GM18861 (cell line): Measurements from ENCODE around the gene MDFIC.

Experiments used
- ATAC-seq: cut with Tn5 transposase; IDR thresholded peaks from one replicate; pipeline ENCODE4 v1.9.1; 2021; ENCODE audit not compliant: unreplicated experiment

MDFIC gene

DNA sequence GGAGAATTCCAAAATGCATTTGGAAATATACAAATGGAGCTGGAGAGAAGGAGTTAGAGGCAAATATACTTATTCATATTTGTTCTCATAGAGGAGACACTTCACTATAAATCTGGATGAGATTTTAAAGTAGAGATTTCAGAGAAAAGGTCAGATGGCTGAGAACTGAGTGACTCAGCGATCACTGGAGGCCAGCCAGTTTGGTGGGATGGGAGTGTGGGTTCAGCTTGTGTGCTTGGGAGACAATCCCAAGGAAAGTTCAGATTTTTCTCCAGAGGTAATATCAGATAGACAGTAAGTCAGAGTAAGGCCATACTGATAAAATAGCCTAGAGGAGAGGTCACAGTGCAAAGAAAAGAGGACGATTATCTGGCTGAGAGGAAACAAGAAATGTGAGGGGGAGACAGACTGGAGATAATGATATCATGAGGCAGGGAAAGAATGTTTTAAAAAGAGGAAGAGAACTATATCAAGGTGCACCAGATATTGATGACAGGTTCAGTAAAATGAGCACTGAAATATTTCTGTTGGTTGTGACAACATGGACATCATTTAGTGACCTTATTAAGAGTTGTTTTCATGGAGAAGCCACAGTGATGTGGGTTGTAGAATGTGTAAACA is 67.0 kb downstream of the MDFIC start:
- no peak for ATAC-seq

DNA sequence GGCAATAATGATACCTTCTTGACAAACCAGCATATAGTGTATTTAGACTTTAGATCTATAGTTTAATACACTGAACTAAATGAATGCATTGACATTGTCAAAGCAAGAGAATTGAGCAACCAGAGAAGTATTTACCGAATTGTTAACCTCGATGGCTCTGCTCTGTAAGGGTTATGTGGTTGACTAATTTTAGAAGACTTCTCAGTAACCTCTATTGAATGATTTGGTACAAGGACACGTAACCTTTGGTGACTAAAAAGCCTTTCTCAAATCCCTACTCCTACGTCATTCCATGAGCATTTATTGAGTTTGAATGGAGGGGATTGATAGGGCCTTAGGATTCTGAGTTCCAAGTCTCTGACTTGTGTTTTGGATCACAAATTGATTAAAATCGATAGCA is 67.6 kb downstream of the MDFIC start:
- ATAC-seq = no peak

DNA sequence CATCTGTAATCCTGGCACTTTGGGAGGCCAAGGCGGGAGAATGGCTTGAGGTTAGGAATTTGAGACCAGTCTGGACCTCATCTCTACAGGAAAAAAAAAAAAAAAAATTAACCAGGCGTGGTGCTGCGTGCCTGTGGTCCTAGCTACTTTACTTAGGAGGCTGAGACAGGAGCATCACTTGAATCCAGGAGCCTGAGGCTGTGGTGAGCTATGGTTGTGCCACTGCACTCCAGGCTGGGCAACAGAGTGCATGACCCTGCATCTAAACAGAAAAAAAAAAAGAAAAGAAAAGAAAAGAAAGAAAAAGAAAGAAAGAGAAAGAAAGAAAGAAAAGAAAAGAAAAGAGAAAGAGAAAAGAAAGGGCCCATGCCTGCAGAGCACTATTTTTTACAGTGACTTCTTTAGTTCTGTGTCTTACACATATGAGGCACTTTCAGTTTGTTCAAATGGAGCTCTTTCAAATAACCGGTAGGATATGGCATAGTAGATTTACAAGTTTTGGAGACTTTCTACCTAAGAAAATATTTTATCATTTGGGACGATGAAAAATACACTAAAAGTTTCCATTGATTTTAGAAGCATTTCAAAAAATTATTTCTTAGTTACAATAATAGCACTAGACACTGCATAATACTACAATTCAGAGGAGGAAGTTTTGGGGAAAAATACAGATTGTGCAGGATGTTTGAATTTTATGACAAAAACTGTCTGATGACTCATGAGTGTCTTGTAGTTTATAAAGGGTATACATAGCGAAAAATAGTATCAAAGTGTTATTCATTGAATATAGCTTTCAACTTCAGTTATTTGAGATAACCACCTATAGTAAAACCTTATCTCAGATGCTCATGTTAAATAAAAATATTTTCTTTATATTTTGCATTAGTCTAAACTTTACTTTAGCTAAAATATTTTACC is 75.9 kb downstream of the MDFIC start:
- ATAC-seq = no peak

DNA sequence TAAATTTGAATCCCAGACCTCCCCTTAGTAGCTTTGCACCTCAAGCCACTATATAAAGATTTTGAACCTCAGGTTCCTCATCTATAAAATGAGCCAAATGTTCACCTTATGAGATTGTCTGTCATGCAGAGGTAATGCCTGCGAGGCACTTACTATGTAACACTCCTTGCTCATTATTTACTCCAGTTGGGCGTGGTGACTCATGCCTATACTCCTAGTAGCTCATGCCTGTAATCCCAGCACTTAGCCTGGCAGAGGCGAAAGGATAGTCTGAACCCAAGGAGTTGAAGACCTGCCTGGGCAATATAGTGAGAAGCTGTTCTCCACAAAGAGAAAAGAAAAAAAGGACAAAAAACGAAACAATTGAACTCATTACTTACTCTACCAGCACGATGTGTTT is 82.2 kb downstream of the MDFIC start:
- no peak for ATAC-seq

DNA sequence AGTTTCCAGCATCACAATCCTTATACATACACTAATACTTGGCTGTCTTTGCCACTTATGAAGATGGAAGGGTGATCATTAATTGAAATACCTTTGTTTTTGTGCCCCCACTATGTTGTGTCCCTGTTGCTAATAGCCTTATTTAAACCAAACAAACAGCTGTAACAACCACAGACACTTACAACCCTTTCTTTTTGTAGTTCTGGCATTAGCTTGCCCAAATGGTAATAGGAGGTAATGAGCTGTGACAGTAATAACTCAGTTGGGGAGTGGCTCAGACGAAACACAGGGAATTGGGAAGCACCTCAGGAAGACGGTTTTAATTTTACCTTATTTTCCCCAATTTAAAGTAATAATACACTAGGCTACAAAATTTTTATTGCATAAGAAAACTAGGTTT is 83.4 kb downstream of the MDFIC start:
- no peak for ATAC-seq

DNA sequence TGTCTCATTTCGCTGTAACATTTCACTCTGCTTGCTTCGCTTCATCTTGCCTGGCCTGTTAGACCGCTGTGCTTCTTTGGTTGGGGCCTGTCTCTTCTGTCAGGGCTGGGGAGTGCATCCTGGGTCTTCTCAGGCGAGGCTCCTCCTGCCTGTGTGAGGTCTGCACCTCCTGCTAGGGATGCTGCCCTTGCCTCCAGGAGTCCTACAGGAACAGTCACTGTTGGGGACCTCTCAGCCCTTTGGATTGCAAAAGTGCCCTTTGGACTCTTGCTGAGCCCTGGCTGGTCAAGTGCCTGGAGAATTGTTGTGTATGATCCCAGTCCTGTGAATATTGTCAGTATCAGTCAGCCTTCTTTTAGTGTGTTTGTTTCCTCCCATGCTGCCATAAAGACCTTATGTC is 84.1 kb downstream of the MDFIC start:
- ATAC-seq = no peak

DNA sequence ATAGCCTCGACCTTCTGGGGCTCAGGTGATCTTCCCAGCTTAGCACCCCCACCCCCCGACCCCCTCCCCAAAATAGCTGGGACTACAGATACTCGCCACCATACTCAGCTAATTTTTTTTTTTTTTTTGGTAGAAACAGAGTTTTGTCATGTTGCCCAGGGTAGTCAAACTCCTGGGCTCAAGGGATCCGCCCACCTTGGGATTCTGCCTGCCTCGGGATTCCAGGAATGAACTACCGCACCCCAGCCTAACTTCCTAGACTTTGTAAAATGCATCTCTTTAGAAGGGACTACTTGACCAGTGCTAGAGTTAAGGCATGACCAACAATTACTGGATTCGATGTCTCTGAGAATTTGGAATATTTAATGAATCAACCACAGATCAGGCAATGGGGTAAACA is 85.9 kb downstream of the MDFIC start:
- no peak for ATAC-seq

DNA sequence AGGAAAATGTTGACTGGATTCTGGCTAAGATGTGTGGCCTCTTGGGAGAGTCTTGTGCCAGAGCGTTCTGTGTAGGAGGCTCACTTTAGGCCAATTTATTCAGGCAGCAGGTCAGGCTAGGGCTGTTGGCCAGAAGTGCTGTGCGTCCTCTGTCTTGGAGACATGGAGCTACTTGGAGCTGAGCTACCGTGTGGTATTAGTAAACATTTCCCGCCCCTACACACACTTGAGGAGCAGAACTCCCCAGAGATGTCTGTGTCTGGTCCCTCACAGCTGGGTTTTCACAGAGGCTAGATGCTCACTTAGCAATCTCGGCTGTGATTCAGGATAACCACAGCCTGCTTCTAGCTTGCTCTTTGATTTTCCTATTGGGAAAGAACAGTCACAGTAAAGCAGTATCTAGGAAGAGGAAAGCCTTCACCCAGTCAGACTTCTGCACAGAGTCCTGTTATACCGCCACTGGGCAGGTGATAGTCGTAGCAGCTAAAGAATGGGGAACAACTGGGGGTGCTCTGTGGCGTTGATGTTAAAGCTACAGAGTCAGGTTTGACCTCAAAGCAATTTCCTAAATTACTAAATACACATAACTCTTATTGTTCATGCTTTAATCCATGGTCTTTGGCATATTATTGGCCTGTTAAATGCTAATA is 86.7 kb downstream of the MDFIC start:
- peak; percentile 54 for ATAC-seq

DNA sequence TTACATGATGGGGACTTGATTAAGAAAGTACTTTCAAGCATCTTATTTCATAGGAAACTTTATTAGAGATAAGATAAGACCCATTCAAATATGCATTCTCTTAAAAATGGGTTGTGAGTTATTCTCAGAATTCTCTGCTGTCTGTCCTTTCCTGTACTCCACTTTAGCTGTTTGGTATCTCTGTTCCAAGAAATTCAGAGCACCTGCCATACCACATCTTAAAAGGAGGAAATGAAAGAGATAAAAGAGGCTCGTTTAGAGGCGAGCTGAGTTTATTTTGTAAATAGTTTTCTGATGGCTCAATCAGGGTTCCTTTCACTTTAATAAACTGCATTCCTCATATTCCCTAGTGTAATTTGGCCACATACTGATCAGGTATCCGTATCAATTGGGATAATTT is 87.2 kb downstream of the MDFIC start:
- peak; percentile 50 for ATAC-seq

DNA sequence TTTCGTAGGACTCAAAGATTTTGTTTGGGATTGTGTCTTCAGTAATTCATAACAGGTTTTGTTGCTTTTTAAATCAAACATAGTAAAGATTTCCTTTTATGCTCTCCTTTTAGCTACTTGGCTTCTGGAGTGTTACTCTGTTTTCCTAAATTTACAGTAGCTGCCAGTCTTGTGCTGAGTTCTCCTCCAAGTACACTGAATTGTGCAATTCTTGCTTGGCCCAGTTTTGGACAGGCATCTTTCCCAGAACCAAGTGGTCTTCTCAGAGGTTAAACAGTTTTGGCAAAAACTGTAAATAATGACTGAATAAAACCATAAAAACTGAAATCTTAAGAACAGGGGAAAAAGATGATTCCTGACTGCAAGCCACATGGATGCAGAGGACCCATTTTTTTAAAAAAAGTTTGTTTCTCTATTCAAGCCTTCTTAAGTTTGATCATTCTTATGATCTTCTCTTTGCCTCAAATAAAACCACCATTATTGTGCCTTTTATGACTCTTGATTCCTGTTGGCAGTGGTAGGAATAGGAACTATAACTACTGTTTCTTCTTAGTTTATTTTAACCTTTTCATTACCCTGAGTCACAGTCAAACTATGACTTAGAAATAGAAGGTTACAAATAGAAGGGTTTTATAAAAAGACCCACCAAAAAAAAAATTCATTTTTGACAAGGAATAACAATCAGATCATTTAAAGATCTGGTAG is 88.0 kb downstream of the MDFIC start:
- no peak for ATAC-seq

DNA sequence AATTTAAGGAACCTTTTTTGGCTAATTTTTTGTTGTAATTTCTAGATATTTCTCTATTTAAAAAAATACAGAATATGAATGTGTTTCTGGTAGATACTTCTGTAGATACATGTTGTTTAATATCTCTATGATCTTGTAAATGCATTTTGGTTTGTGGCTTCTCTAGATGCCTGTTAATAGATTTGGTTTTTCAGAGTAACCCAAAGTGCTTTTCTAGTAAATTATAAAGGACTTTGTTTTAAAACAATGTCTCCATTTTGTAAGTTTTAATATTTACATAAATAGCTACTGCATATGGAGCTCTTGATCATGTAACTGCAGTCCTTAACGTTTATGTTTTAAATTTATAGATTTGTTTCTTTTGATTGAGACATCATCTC is 88.5 kb downstream of the MDFIC start:
- ATAC-seq = no peak

DNA sequence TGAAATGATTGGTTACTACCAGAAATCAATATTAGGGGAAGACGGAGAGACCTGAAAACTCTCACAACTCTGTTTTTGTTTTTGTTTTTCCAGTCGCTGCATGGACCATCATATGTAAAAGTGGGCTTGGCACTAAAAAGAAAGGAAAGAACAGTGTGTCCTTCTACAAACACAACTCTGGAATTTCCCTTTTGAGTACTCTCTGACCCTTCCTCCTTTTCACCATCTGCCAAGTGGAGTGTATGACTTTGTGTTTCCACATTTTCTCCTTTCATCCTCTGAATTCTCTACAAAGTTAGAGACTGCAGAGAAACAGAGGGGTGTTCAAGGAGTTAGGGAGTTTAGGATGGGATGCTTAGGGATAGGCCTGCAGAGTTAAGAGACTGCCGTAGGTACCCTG is 92.0 kb downstream of the MDFIC start:
- ATAC-seq = no peak

DNA sequence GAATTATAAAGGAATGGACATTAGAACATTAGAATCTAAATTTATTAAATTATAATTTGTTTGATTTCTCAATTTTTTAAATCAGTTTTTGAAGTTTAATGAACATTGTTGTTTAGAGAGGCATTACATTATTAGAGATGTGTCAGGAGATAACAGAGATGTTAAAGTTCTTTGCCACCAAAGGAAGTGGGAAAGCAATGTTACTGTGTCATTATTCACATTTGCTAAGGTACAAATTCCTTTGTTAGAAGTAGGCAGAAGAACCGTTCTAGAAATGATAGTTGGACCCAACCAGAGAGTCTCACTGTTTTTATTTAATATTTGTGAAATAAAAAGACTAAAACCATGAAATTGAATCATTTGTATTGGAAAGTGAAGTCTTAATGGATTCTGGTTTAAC is 92.9 kb downstream of the MDFIC start:
- no peak for ATAC-seq

DNA sequence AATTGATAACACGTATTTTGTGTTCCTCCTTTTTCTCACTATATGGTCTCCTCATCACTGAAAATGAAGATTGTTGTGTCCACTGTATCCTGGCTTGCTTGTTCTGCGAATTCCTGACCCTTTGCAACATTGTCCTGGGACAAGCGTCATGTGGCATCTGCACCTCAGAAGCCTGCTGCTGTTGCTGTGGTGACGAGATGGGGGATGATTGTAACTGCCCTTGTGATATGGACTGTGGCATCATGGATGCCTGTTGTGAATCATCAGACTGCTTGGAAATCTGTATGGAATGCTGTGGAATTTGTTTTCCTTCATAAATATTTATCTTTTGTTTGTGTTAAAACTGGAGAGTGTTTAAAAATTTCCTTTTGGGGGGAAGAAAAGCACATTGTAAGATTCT is 93.7 kb downstream of the MDFIC start:
- ATAC-seq = no peak

DNA sequence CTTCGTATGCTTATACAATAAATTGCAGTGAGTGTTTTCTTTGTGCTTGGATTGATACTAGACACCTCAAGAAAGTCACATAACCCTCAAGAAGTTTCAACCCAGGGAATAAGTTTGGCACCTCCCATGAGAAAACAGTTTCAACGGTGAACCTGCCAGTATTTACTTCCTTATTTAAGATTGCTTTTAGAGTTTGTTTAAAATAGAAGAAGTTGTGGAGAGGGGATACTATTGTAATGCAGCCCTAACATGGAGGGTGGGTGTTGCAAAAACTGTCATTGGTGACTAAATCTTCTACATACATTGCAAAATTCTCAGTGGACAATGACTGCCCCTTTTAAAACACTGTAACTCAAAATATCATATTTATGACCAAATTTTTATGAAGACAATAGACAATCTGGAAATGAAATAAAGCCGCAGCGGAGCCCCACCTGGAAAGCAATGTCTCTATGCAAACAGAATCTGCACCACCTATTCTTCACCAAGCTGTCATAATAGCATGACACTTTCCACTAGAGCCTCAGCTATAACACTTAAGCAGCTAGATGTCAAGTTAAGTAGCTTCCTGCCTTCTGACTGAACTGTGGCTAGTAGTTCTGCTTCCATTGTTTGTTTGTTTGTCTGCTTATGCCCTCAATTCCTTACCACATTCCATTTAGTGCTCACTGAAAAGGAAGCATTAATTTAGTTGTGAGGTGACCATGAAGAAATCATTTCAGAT is 98.2 kb downstream of the MDFIC start:
- ATAC-seq = no peak

DNA sequence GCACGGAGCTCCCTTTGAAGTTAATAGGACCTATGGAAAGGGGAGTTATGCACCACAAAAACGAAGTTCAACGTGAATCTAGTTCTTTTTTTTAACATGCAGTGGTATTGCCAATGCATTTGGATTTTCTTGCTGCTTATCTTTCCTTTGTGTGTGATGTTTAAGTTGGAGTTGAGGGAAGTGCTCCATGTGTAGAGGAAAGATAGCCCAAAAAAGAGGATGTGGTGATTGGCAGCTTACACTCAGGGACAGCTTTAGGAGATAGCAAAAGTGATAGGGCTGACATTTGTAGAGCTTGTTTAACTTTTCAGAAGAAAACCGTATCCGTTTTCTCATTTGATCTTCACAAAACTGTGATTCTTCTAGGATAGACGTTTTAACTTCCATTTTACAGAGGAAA is 101.3 kb downstream of the MDFIC start:
- no peak for ATAC-seq

DNA sequence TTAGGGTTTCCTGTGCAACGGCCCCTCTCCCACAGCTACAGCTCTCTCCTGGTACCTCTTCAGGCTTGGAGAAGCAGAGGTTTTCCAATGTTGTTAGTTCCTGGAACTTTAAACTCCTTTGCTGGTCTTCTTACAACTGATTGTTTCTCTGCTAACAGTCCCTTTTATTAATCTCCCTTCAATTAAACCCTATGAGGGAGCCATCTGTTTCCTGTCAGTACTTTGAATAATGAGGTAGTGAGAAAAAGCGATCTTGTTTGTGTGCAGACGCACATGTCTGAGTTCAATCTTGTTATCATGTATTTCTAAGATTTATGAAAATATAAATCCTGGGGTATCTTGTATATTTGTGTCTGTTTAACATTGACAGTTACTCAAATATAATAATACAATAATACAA is 102.4 kb downstream of the MDFIC start:
- no peak for ATAC-seq

DNA sequence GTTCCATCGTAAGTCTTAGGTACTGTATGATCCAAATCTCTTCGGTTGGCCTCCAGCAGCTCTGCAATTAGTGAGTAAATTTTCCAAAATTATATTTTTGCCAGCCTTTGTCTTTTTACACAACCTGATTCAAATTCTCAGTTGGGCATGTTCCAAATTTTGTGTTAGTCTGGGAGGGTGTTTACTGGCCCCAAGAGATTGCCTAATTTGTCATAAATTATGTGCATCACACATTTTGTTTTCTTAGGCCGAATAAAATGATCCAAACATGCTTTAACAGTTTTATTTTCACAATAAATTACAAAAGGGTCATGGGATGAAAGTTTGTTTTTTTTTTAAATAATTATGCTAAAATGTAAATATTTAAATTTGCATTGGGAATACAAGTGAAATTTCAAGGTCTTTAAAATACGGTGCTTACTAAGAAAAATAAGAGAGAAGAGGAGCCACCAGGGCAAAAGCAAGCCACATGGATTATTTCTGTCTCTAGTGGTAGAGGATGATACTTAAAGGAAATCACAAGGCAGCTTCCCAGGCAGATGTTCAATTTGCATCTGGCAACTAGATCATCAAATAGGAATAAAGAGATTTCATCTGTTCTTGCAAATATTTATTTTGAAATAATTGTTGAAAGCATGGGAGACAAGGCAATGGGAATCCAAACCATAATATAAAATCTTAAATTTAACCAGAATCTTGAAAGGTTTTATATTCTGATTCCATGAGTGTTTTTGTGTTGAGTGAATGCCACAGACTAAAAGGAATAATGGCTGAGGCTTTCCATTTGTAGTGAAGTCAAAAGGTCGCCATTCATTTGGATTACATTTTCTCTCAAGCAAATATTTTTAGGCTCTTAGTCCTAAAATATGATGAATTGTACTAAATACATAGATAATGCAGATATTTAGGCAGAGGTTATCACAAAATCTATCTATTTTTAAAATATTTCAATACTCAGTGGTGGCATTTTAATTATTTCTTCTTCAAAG is 111.1 kb downstream of the MDFIC start:
- ATAC-seq = no peak

DNA sequence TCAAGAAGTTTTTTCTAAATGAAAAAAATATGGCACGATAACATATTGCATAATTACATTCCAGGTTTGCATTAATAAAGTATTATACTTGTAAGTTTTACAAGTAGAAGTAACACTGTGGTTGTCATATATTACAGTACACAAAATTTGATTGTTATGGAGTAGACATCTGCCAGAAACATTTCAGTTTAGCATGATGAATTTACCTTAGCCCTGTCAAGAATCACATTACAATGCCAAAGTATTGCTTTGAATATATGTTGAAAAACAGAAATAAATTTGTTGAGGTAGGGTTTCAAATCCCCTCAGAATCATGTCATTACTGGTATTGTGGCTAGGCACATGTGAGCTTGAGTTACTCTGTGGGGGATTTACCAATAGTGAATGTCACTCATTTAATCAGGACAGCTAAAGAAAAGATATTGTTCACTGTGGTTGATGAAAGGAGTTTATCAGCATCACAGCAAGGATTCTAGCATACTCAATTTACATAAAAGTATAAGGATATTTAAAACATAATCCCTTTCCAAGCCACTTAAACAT is 112.1 kb downstream of the MDFIC start:
- peak; percentile 39 for ATAC-seq
